ENCODE measurements around the gene ANKHD1. TPM values are rescaled to one million over a fixed set of nuclear protein-coding genes. Genes with fewer than 3 reads are reported as not detected.
"Not testable (repeated sequence)": the region's sequence is repeated elsewhere in the genome, so short reads cannot be mapped to it uniquely, and the experiment has no call there.

The ANKHD1 gene
- total RNA-seq, 1 experiment from 2014 or later = 109 TPM

GRCh38 chr5:140576776-140577201 is 175.2 kb downstream of the ANKHD1 start:
- no peak overlapping the region for H3K27ac ChIP-seq
- H3K4me1 ChIP-seq (replicated peaks; ENCODE audit: insufficient read depth) = peaks cover 12% of the 10 kb centered on the region; the same call in 1 of the 2 replicates
- no peaks in the 10 kb centered on the region for H3K36me3 ChIP-seq (ENCODE audit: low read depth)
- intact Hi-C loops (cut with micrococcal nuclease; ENCODE audit: unreplicated experiment) = no loop called here
- ChIA-PET CTCF (no interaction called here), POLR2A (ENCODE audit: unreplicated experiment) (interaction anchor here (0.7 kb wide), 1 partner anchor 123 kb away, joined by 4 read pairs; the partner anchor contains the start of gene ZMAT2)
- no peak for DNase-seq
- H3K9me2 ChIP-seq (ENCODE audit: insufficient read depth) = no peaks in the 10 kb centered on the region
- no peaks in the 10 kb centered on the region for H3K79me2 ChIP-seq (ENCODE audit: low read depth)
- BruUV-seq (replicated peaks) = no TSS peak
- H3F3A ChIP-seq (ENCODE audit: insufficient read depth, low read depth) = no peaks in the 10 kb centered on the region
- no peaks in the 10 kb centered on the region for H3K27me3 ChIP-seq (ENCODE audit: insufficient read depth, low read depth)
- no peak overlapping the region for H3K4me2 ChIP-seq
- no peak for TF ChIP-seq EZH2 (IDR thresholded peaks at IDR 0.05; ENCODE audit: low read depth)
- TF ChIP-seq CTCF (conservative IDR thresholded peaks at IDR 0.05) = no peak
- H4K20me1 ChIP-seq (ENCODE audit: insufficient read depth) = no peaks in the 10 kb centered on the region
- no peaks in the 10 kb centered on the region for H3K9me3 ChIP-seq (ENCODE audit: insufficient read depth, low read depth)
- no peak overlapping the region for H3K4me3 ChIP-seq
- no peak overlapping the region; the same call in 1 of the 2 replicates for H2AFZ ChIP-seq

- H3K9me3 ChIP-seq (ENCODE audit: insufficient read depth, low read depth); BruUV-seq (replicated peaks); POLR2A ChIA-PET (ENCODE audit: unreplicated experiment); H3F3A ChIP-seq (ENCODE audit: insufficient read depth, low read depth); H3K9me2 ChIP-seq (ENCODE audit: insufficient read depth); intact Hi-C loops (cut with micrococcal nuclease; ENCODE audit: unreplicated experiment); H3K4me3 ChIP-seq; H3K4me1 ChIP-seq (replicated peaks; ENCODE audit: insufficient read depth); H3K4me2 ChIP-seq; H3K27me3 ChIP-seq (ENCODE audit: insufficient read depth, low read depth); DNase-seq; H2AFZ ChIP-seq; H3K36me3 ChIP-seq (ENCODE audit: low read depth); H4K20me1 ChIP-seq (ENCODE audit: insufficient read depth); H3K27ac ChIP-seq; H3K79me2 ChIP-seq (ENCODE audit: low read depth): not testable (repeated sequence)
- TF ChIP-seq CTCF (conservative IDR thresholded peaks at IDR 0.05) = peak; percentile 26; the same call in 1 of the 2 replicates
- CTCF ChIA-PET = interaction anchor here (1.1 kb wide), 1 partner anchor 14 kb away, joined by 5 read pairs; no protein-coding TSS in a partner anchor
Observed at GRCh38 chr5:140579188-140579747, 177.6 kb downstream of the ANKHD1 start.

- H3K27ac ChIP-seq = no peak overlapping the region
- H3K4me2 ChIP-seq = no peak overlapping the region
- no peak for TF ChIP-seq CTCF (conservative IDR thresholded peaks at IDR 0.05)
- TF ChIP-seq EZH2 (IDR thresholded peaks at IDR 0.05; ENCODE audit: low read depth) = no peak
- H4K20me1 ChIP-seq (ENCODE audit: insufficient read depth) = no peaks in the 10 kb centered on the region
- H3F3A ChIP-seq (ENCODE audit: insufficient read depth, low read depth) = no peaks in the 10 kb centered on the region
- H3K4me1 ChIP-seq (replicated peaks; ENCODE audit: insufficient read depth) = no peaks in the 10 kb centered on the region
- H3K9me2 ChIP-seq (ENCODE audit: insufficient read depth) = 0 out of 2 replicates have a peak, but pooled peaks cover 3% of the 10 kb centered on the region
- BruUV-seq (replicated peaks) = no TSS peak
- intact Hi-C loops (cut with micrococcal nuclease; ENCODE audit: unreplicated experiment) = no loop called here
- H3K4me3 ChIP-seq = no peak overlapping the region
- no peak for DNase-seq
- ChIA-PET CTCF (no interaction called here), POLR2A (ENCODE audit: unreplicated experiment) (no interaction called here)
- no peaks in the 10 kb centered on the region for H3K79me2 ChIP-seq (ENCODE audit: low read depth)
- no peaks in the 10 kb centered on the region for H3K27me3 ChIP-seq (ENCODE audit: insufficient read depth, low read depth)
- H2AFZ ChIP-seq = no peak overlapping the region
- H3K36me3 ChIP-seq (ENCODE audit: low read depth) = no peaks in the 10 kb centered on the region
- no peaks in the 10 kb centered on the region; the same call in 1 of the 2 replicates for H3K9me3 ChIP-seq (ENCODE audit: insufficient read depth, low read depth)
Observed at GRCh38 chr5:140587495-140587894, 185.9 kb downstream of the ANKHD1 start.
